HG02852 (cell line): Measurements from ENCODE around the gene HTR2A.
"Not testable (repeated sequence)": the region's sequence is repeated elsewhere in the genome, so short reads cannot be mapped to it uniquely, and the experiment has no call there.

Experiments used
- ATAC-seq: cut with Tn5 transposase; IDR thresholded peaks from one replicate; pipeline ENCODE4 v1.9.1; 2021; ENCODE audit warnings: mild to moderate bottlenecking, moderate library complexity; ENCODE audit not compliant: unreplicated experiment

HTR2A gene

GRCh38 chr13:46817095-46817494 lies 79.8 kb downstream of the HTR2A start:
- ATAC-seq: no peak

- no peak for ATAC-seq
These were observed 80.5 kb downstream of the HTR2A start for GRCh38 chr13:46816371-46816770.

- no peak for ATAC-seq
These were observed 84.5 kb downstream of the HTR2A start for GRCh38 chr13:46812301-46812797.

- ATAC-seq: no peak
These were observed 86.4 kb downstream of the HTR2A start for GRCh38 chr13:46810440-46810839.

GRCh38 chr13:46804921-46805320 lies 91.9 kb downstream of the HTR2A start:
- not testable (repeated sequence) for ATAC-seq

GRCh38 chr13:46804391-46804815 lies 92.5 kb downstream of the HTR2A start:
- ATAC-seq: no peak

- ATAC-seq: no peak
These were observed 93.3 kb downstream of the HTR2A start for GRCh38 chr13:46803586-46803985.

GRCh38 chr13:46801858-46802257 lies 95.0 kb downstream of the HTR2A start:
- ATAC-seq: no peak

- no peak for ATAC-seq
These were observed 97.7 kb downstream of the HTR2A start for GRCh38 chr13:46799139-46799538.

GRCh38 chr13:46797501-46798237 lies 99.2 kb downstream of the HTR2A start:
- ATAC-seq: no peak

GRCh38 chr13:46796515-46797474 lies 100.1 kb downstream of the HTR2A start, which contains the start of gene ESD:
Gene ESD, minus strand, starts transcription at chr13:46797161. Its CDS starts 5,748 bp downstream, at chr13:46791413.
- ATAC-seq: peak; percentile 92

GRCh38 chr13:46796129-46796514 lies 100.7 kb downstream of the HTR2A start:
- no peak for ATAC-seq

- ATAC-seq: no peak
These were observed 101.5 kb downstream of the HTR2A start for GRCh38 chr13:46795321-46795720.

- no peak for ATAC-seq
These were observed 113.3 kb downstream of the HTR2A start for GRCh38 chr13:46783504-46783903.

GRCh38 chr13:46782691-46783090 lies 114.2 kb downstream of the HTR2A start:
- ATAC-seq: no peak

GRCh38 chr13:46782066-46782465 lies 114.8 kb downstream of the HTR2A start:
- ATAC-seq: no peak
